ENCODE data around the gene GRIPAP1. TPM values are rescaled to one million over a fixed set of nuclear protein-coding genes. Genes with fewer than 3 reads are reported as not detected.
A peak's percentile ranks its signal among the peaks of the same experiment; 100 is the strongest.

The GRIPAP1 gene
- total RNA-seq, 2 donors from 2014 or later: 29.8 to 36.6 TPM

GRCh38 chrX:48939524-48940228 lies 62.4 kb downstream of the GRIPAP1 start:
- no peaks in the 10 kb centered on the region for H3K36me3 ChIP-seq
- H3K9me3 ChIP-seq: no peaks in the 10 kb centered on the region
- DNase-seq (ENCODE audit: low spot score): no peak
- no peaks in the 10 kb centered on the region for H3K27me3 ChIP-seq (replicated peaks; ENCODE audit: insufficient read depth)
- no peak for ATAC-seq (ENCODE audit: insufficient number of reproducible peaks, low FRiP score, low read depth)
- TF ChIP-seq, protein P1, sequence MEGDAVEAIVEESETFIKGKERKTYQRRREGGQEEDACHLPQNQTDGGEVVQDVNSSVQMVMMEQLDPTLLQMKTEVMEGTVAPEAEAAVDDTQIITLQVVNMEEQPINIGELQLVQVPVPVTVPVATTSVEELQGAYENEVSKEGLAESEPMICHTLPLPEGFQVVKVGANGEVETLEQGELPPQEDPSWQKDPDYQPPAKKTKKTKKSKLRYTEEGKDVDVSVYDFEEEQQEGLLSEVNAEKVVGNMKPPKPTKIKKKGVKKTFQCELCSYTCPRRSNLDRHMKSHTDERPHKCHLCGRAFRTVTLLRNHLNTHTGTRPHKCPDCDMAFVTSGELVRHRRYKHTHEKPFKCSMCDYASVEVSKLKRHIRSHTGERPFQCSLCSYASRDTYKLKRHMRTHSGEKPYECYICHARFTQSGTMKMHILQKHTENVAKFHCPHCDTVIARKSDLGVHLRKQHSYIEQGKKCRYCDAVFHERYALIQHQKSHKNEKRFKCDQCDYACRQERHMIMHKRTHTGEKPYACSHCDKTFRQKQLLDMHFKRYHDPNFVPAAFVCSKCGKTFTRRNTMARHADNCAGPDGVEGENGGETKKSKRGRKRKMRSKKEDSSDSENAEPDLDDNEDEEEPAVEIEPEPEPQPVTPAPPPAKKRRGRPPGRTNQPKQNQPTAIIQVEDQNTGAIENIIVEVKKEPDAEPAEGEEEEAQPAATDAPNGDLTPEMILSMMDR (IDR thresholded peaks at IDR 0.05): no peak
- H3K4me3 ChIP-seq: no peak overlapping the region
- peaks cover 0 to 5% of the 10 kb centered on the region in 2 donors for H3K4me1 ChIP-seq (ENCODE audit: control insufficient read depth in 1 of 2, low read depth in 2 of 2)
- no peak overlapping the region for H3K27ac ChIP-seq

GRCh38 chrX:48938721-48939425 lies 63.2 kb downstream of the GRIPAP1 start:
- Histone ChIP-seq H3K4me3 (no peak overlapping the region), H3K36me3 (no peaks in the 10 kb centered on the region), H3K9me3 (no peaks in the 10 kb centered on the region), H3K27me3 (replicated peaks; ENCODE audit: insufficient read depth) (no peaks in the 10 kb centered on the region), H3K4me1 (ENCODE audit: control insufficient read depth in 1 of 2, low read depth in 2 of 2) (peaks cover 0 to 5% of the 10 kb centered on the region in 2 donors), H3K27ac (no peak overlapping the region)
- no peak for DNase-seq (ENCODE audit: low spot score)
- ATAC-seq (ENCODE audit: insufficient number of reproducible peaks, low FRiP score, low read depth): no peak
- TF ChIP-seq, protein P1 (IDR thresholded peaks at IDR 0.05): no peak

DNA sequence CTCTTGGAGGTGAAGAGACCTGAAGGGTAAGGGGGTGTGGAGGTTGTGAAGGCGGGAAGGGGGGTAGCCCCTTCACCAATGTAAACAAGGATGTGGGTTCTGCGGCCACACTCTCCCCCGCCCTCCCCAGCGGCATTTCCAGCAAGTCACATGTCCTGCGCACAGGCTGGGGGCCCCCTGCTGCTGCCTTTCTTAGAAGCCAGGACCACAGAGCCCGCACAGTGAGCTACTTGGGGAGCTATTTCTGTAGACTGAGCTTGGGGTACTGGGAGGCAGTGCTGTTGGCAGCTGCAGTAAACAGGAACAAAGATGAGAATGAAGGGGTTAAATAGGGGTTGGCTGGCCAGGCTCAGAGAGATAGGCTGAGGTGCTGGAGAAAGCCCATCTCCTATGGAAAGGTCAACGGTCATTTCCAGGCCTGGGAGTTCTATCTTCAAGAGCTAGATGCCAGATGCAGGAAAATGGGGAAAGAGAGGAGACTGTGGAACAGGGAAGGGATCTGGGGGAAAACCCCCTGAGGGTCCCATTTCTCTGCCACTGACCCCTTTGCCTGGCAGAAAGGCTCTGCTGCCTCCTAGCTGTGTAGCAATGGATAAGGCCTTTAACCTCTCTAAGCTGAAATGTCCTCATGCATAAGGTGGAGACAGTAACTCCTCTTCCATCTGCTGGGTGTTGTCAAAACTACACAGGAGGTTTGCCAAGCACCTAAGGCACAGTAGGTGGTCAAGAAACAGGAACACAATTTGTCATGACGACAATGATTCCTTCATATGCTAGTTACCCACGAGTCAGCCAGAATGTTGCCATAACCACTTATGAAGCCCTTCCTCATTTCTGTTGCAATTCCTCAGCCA lies 64.8 kb downstream of the GRIPAP1 start:
- ATAC-seq (ENCODE audit: insufficient number of reproducible peaks, low FRiP score, low read depth) (no peak), DNase-seq (ENCODE audit: low spot score) (no peak)
- Histone ChIP-seq H3K36me3 (no peaks in the 10 kb centered on the region), H3K27ac (peak overlapping the region in 1 of 2 donors; percentile 17), H3K4me3 (no peak overlapping the region), H3K27me3 (replicated peaks; ENCODE audit: insufficient read depth) (no peaks in the 10 kb centered on the region), H3K4me1 (ENCODE audit: control insufficient read depth in 1 of 2, low read depth in 2 of 2) (peaks cover 0 to 5% of the 10 kb centered on the region in 2 donors), H3K9me3 (no peaks in the 10 kb centered on the region)
- TF ChIP-seq, protein P1 (IDR thresholded peaks at IDR 0.05): no peak

GRCh38 chrX:48936429-48937053 lies 65.5 kb downstream of the GRIPAP1 start:
- no peak overlapping the region for H3K4me3 ChIP-seq
- no peak for DNase-seq (ENCODE audit: low spot score)
- TF ChIP-seq, protein P1 (IDR thresholded peaks at IDR 0.05): no peak
- no peaks in the 10 kb centered on the region for H3K9me3 ChIP-seq
- no peaks in the 10 kb centered on the region for H3K27me3 ChIP-seq (replicated peaks; ENCODE audit: insufficient read depth)
- no peaks in the 10 kb centered on the region for H3K36me3 ChIP-seq
- no peak for ATAC-seq (ENCODE audit: insufficient number of reproducible peaks, low FRiP score, low read depth)
- peaks cover 0 to 5% of the 10 kb centered on the region in 2 donors for H3K4me1 ChIP-seq (ENCODE audit: control insufficient read depth in 1 of 2, low read depth in 2 of 2)
- H3K27ac ChIP-seq: no peak overlapping the region
